Activated naive CD4-positive, alpha-beta T cell treated with anti-CD3 and anti-CD28 coated beads, Interleukin-2, amount 50 U/mL, for 24 hours (primary cell): Measurements from ENCODE around the gene CD5L.

ENCODE experiments used
- H3K27ac Mint-ChIP-seq: one replicate; pipeline ENCODE4 v1.8.0; 2021; ENCODE audit warnings: mild to moderate bottlenecking, mixed read lengths
- H3K27me3 Mint-ChIP-seq: one replicate; pipeline ENCODE4 v1.8.0; 2021; ENCODE audit warnings: mixed read lengths
- H3K36me3 Mint-ChIP-seq: one replicate; pipeline ENCODE4 v1.8.0; 2021; ENCODE audit warnings: mixed read lengths
- H3K4me1 Mint-ChIP-seq: one replicate; pipeline ENCODE4 v1.8.0; 2021; ENCODE audit warnings: mixed read lengths
- H3K4me3 Mint-ChIP-seq: one replicate; pipeline ENCODE4 v1.8.0; 2021; ENCODE audit warnings: mild to moderate bottlenecking, mixed read lengths
- H3K9me3 Mint-ChIP-seq: one replicate; pipeline ENCODE4 v1.8.0; 2021; ENCODE audit warnings: mixed read lengths

Gene CD5L

DNA sequence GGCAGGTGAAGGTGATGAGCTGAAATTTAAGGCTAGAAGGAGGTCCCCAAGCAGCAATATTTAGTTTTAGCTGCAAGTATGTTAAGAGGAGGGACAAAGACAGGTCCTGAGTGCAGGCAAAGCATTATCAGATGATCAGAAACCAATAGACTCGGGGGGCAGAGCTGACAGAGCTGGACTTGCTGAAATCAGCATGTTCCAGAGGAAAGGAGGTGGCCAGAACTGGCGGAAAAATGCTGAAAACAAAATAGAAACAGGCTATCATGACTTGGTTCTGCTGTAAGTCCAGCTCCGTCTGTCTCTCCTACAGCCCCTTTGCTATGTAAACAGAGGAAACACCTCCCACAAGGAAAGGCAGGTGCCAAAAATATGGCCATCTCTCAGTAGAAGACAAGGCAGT, at the start of gene CD5L:
CD5L (minus strand) TSS at position 101 of the 400 bp plus-strand sequence. CDS start 107 bp downstream, outside the sequence.
- Mint-ChIP-seq H3K4me3 (no peak within 1 kb of the TSS), H3K27ac (no peak within 1 kb of the TSS), H3K36me3 (no peaks in the 10 kb centered on the region), H3K4me1 (no peaks in the 10 kb centered on the region), H3K9me3 (no peaks in the 10 kb centered on the region), H3K27me3 (peaks cover 2% of the 10 kb centered on the region)

DNA sequence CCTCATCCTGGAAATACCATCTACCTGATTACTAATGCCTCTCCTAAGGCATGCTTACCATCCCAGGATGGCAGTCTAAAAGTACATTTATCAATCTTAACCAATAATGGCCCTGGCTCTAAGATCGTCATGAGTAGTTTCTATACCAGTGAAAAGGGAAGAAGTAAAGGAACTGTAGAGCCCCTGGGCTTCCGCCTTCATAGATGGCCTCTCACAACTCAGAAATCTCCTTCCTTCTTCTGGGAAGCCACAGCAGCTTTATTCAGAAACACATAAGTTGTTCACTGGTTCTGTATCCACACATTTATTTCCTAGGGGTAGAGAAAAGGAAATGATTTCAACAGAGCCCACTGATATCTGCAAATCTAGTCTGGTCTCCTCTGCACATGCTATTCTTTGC, 41.0 kb upstream of the CD5L start:
- Mint-ChIP-seq H3K27me3 (peaks cover 10% of the 10 kb centered on the region), H3K4me1 (no peaks in the 10 kb centered on the region), H3K36me3 (no peaks in the 10 kb centered on the region), H3K9me3 (no peaks in the 10 kb centered on the region), H3K4me3 (no peak overlapping the region), H3K27ac (no peak overlapping the region)

DNA sequence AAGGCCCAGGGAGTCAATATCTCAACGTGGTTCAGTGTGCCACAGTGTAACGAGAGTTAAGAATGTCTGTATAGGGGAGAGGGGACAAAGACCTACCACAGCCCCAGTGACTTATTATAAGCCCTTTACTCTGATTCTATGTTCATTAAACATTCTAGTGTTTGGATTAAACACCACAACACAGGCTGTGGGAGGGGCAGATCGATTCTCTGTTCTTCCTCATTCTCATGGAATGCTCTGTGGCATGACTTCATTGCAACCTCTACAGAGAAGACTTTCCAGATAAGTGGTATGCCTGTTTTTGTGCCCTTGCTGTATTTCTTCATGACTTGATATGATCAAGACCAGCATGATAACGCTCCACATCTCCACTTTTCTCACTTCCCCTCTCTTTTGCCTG, 39.0 kb upstream of the CD5L start:
- no peak overlapping the region for H3K27ac Mint-ChIP-seq
- no peaks in the 10 kb centered on the region for H3K9me3 Mint-ChIP-seq
- no peaks in the 10 kb centered on the region for H3K4me1 Mint-ChIP-seq
- peaks cover 3% of the 10 kb centered on the region for H3K27me3 Mint-ChIP-seq
- H3K36me3 Mint-ChIP-seq: no peaks in the 10 kb centered on the region
- H3K4me3 Mint-ChIP-seq: no peak overlapping the region

DNA sequence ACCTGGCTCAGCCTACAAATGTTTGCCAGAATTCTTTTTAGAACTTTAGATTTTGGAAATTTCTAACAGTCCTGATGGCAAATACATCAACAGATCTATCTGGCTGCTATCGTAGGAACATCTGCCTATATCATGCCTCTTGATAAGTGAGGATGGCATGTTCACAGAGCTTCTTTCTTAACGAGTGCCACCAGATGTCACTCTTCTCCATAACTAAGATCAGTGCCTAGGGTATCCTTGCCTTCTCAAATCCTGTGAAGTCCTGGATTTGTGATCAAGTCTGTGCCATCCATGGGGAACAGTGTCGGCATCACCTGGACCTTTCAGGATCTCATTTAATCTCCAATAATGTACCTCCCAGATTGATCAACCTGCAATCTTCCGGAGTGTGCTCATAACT, 36.5 kb upstream of the CD5L start:
- Mint-ChIP-seq H3K36me3 (no peaks in the 10 kb centered on the region), H3K4me3 (no peak overlapping the region), H3K27ac (no peak overlapping the region), H3K27me3 (peaks cover 1% of the 10 kb centered on the region), H3K4me1 (no peaks in the 10 kb centered on the region), H3K9me3 (no peaks in the 10 kb centered on the region)

DNA sequence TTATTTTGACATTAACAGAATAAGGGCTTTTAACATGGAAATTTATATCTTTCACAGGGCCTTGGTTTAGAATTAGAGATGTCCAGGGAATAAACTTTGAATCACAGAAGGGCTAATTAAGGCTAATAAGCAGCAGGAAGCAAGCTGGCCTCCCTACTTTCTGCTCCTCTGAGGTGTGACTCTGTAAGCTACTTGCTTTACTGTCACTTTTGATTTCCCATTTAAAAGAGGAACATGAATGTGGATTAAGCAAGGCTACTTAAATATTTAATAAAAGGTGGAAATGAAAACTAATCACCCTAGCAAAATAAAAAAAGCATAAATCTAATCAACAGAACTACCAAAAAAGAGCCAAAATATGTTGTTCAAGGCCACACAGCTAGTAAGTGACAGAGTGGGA, 28.9 kb upstream of the CD5L start:
- no peak overlapping the region for H3K4me3 Mint-ChIP-seq
- H3K4me1 Mint-ChIP-seq: no peaks in the 10 kb centered on the region
- no peaks in the 10 kb centered on the region for H3K9me3 Mint-ChIP-seq
- H3K27me3 Mint-ChIP-seq: peaks cover 1% of the 10 kb centered on the region
- H3K36me3 Mint-ChIP-seq: no peaks in the 10 kb centered on the region
- H3K27ac Mint-ChIP-seq: no peak overlapping the region

DNA sequence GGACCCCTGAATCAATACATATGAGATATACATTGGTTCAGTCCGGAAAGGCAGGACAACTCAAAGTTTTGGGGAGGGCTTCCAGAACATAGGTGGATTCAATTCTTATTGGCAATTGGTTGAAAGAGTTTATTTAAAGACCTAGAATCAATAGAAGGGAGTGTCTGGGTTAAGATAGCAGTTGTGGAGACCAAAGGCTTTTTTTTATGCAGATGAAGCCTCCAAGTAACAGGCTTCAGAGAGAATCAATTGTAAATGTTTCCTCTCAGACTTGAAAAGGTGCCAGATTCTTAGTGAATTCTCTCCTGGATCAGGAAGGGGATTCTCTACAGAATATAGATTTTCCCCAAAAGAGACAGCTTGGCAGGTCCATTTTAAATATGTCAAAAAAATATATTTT, 27.0 kb upstream of the CD5L start:
- no peaks in the 10 kb centered on the region for H3K4me1 Mint-ChIP-seq
- H3K27me3 Mint-ChIP-seq: peaks cover 1% of the 10 kb centered on the region
- no peaks in the 10 kb centered on the region for H3K36me3 Mint-ChIP-seq
- no peak overlapping the region for H3K27ac Mint-ChIP-seq
- no peaks in the 10 kb centered on the region for H3K9me3 Mint-ChIP-seq
- H3K4me3 Mint-ChIP-seq: no peak overlapping the region

DNA sequence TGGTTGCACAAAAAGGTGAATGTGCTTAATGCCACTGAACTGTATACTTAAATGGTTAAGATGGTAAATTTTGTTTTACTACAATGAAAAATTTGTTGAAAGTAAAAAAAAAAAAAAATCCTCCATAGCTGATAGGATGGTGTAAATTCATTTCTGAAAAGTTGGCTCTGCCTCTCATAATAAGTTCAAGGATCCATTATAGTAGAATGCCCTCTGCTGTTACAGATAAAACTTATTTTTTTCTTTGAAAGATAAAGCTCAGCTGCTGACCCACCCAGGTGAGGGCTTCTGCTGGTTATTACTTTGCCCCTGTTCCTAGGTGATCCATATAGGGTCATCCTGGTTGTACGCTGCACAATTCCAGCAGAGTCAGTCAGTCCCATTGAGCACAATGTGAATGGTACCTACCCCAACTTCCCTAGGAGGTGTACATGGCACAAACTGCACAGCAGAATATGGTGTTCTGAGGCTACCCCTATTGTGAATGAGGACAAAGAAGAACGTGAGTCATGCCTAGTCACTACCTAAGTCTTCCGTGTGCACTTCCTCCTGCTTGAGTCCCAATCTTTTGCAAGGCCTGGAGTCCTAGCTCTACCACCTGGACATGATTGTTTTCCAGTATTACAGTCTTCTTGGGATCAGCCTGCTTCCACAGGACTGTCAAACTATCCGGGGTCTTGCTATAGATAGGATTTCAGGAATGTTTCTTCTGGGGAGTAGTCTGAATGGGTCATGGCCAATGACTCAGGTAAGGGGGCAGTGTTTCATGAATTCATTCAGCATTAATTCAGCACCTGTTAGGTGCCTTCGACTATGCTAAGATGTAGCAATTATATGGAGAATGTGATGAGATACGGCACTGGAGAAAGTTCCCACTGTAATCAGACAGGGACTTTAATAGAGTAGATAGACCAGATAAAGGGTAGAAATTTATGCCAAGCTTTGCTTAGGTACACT, 20.8 kb upstream of the CD5L start:
- Mint-ChIP-seq H3K9me3 (no peaks in the 10 kb centered on the region), H3K27ac (no peak overlapping the region), H3K4me1 (no peaks in the 10 kb centered on the region), H3K4me3 (no peak overlapping the region), H3K36me3 (no peaks in the 10 kb centered on the region), H3K27me3 (no peaks in the 10 kb centered on the region)

DNA sequence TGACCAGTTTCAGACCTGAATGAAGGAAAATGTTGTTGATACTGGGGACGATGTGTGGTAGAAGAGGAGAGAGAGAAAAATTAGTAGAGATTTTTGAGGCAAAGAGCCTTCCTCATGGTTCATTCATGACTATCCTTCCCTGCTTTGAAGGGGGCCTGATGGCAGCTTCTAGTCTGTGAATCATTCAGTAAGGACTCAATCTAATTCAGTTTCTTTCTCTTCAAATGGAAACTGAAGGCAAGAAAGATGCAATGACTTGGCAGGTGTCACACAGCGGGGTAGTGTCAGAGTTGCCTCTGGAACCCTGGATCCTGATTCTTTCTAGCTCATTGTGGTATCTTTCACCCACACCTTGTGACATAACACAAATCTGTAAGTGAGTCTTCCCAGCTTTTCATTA, 14.9 kb upstream of the CD5L start:
- H3K9me3 Mint-ChIP-seq: no peaks in the 10 kb centered on the region
- H3K27ac Mint-ChIP-seq: no peak overlapping the region
- H3K36me3 Mint-ChIP-seq: no peaks in the 10 kb centered on the region
- H3K27me3 Mint-ChIP-seq: peaks cover 5% of the 10 kb centered on the region
- no peaks in the 10 kb centered on the region for H3K4me1 Mint-ChIP-seq
- no peak overlapping the region for H3K4me3 Mint-ChIP-seq

DNA sequence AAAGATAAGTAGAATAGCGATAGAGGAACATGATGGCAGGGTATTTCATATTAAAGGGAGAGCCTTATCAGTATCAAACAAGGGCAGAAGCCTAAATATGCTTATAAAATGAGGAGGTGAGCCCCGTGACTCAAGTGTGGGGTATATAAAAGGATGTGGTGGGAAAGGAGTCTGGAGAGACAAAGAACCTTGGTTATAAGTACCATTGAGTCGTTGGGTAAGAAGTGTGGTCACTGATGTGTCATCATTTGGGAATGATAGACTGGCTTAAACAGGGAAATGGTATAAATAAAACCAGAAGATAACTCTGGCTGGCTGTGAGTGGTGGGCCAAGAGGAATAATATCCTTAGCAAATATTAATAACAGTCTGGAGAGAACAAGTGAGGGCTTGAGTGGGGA, 10.9 kb upstream of the CD5L start:
- Mint-ChIP-seq H3K36me3 (no peaks in the 10 kb centered on the region), H3K4me1 (no peaks in the 10 kb centered on the region), H3K4me3 (no peak overlapping the region), H3K27me3 (peaks cover 5% of the 10 kb centered on the region), H3K9me3 (no peaks in the 10 kb centered on the region), H3K27ac (no peak overlapping the region)

DNA sequence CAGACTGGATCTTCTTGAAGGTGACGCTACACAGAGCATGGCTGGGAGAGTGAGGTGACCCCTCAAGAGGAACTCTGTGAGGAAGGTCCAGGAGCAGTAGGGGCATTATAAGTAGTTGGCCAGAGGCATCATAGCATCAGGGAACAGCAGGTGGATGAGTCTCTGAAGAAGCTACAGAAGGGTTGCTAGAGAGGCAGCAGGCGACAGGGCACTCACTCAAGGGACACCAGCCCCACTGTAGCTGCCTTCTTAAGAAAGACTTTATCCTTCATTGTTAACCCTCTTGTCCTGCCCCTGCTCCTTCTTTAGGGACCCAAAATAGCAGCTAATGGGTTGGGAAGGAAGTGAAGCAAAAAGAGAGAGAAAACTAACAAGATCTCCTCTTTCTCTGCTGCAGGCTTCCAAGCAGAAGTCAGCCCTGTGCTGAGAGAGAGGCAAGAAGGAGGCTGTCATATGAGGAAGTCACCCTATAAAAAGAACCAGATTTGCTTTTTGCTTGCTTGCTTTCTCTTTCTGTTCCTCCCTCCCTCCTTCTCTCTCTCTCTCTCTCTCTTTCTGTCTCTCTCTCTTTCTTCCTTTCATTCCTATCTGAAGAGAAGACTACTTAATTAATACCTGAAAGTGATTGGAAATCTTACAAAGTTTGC, 7.7 kb upstream of the CD5L start:
- peaks cover 7% of the 10 kb centered on the region for H3K27me3 Mint-ChIP-seq
- H3K4me3 Mint-ChIP-seq: no peak overlapping the region
- H3K36me3 Mint-ChIP-seq: no peaks in the 10 kb centered on the region
- no peak overlapping the region for H3K27ac Mint-ChIP-seq
- no peaks in the 10 kb centered on the region for H3K9me3 Mint-ChIP-seq
- no peaks in the 10 kb centered on the region for H3K4me1 Mint-ChIP-seq

DNA sequence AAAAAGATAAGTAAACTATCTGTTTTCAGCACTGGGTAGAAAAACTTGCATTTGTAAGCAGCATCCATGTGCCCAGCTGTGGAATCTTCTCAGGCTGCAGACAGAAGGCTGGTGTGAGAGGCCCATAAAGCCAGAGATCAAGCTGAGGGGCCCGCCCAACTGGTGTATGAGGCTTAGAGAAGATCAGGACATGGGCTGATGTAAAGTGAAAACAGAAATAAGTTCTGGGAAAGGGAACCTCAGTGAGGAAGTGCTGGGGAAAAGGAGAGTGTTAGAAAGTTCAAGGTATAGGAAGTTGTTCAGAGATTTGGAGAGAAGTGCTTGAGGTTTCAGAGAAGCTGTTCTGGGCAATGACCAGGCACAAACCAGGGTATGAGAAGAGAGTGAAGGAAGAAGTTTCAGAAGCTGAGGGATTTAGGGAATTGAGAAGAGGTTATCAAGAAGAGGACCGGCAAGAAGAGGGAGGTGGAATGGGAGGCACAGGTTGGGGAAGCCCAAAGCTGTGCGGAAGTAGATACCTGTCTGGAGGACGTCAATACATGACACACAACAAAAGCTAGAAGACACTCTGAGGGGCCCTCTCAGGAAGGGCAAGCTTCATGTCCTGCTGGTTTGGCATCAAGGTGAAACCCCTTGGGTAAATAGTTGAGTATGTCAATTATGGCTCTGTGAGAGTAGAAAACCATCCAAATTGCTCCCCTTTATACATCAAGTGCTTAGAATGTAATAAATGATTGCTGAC, 2.7 kb upstream of the CD5L start:
- no peak overlapping the region for H3K4me3 Mint-ChIP-seq
- no peaks in the 10 kb centered on the region for H3K9me3 Mint-ChIP-seq
- no peaks in the 10 kb centered on the region for H3K4me1 Mint-ChIP-seq
- H3K27me3 Mint-ChIP-seq: peaks cover 4% of the 10 kb centered on the region
- H3K27ac Mint-ChIP-seq: no peak overlapping the region
- no peaks in the 10 kb centered on the region for H3K36me3 Mint-ChIP-seq

DNA sequence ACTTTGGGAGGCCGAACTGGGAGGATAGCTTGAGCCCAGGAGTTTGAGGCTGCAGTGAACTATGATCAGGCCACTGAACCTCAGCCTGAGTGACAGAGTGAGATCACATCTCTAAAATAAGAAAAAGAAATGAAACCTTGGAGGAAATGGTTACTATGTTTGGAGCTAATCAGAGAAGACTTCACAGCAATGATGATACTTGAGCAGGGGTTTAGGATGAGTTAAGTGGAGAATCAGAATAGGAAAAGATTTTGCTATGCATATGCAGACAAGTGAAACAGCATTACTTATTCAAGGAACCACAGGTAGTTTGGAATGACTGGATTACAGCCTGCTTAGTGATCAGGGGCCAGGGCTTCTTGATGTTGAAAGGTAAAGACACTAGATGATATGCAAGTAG, 1.3 kb upstream of the CD5L start:
- Mint-ChIP-seq H3K27ac (no peak overlapping the region), H3K4me1 (no peaks in the 10 kb centered on the region), H3K27me3 (peaks cover 4% of the 10 kb centered on the region), H3K4me3 (no peak overlapping the region), H3K9me3 (no peaks in the 10 kb centered on the region), H3K36me3 (no peaks in the 10 kb centered on the region)

DNA sequence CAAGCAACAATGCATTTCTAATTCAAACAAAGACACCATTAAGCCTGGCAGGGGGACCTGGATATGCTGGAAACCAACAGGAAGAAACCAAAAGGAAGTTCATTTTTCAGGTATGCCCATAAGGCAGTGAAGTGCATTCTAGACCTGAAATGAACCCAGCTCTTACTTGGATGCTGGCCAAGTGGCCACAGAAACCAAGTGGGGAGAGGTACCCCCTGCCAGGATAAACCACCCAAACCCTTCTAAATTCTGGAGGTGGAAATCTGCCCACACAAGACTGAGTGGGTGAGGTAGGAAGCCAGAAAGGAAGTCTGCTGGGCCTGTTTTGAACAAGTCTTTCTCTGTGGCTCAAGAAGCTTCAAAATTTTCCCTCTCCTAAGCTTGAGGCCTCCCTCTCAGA, 2.6 kb downstream of the CD5L start:
- Mint-ChIP-seq H3K4me1 (no peaks in the 10 kb centered on the region), H3K36me3 (no peaks in the 10 kb centered on the region), H3K27ac (no peak overlapping the region), H3K27me3 (peaks cover 3% of the 10 kb centered on the region), H3K4me3 (no peak overlapping the region), H3K9me3 (no peaks in the 10 kb centered on the region)

DNA sequence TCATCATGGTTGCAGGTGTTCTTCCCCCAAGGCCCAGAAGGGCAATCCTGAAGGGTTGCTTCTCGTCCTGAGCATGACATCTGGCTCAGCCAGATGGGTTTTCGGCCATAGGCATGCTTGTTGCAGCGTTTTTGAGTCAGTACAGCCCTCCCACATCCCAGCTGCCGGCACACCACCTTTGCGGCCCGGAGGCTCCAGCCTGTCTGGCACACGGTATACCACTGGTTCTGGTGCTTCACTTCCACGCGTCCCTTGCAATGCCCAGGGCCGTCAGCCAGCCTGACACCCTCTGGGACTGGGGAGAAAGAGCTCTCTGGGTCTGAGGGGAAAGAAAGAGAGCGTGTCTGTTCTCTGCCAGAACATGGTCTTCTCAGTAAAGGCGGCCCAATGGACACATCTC, 7.2 kb downstream of the CD5L start:
- Mint-ChIP-seq H3K9me3 (no peaks in the 10 kb centered on the region), H3K36me3 (no peaks in the 10 kb centered on the region), H3K4me3 (no peak overlapping the region), H3K27me3 (peaks cover 3% of the 10 kb centered on the region), H3K27ac (no peak overlapping the region), H3K4me1 (no peaks in the 10 kb centered on the region)

DNA sequence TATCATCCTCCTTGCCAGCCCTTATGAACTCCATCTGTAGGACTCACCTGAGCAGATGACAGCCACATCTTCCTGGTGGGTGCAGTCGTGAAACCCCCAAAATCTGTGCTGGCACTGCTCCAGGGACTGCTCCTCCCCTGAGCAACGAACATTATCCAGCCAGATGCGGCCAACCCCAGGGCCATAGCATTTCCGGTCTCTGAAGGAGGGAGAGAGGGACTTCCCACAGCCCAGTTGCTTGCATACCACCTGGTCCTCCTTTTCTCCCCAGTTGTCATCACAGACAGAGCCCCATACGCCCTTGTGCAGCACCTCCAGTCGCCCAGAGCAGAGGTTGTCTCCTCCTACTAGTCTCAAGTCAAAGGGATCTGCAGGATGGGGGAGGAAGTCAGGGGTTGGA, 8.5 kb downstream of the CD5L start:
- Mint-ChIP-seq H3K27ac (no peak overlapping the region), H3K9me3 (no peaks in the 10 kb centered on the region), H3K4me1 (no peaks in the 10 kb centered on the region), H3K36me3 (no peaks in the 10 kb centered on the region), H3K4me3 (no peak overlapping the region), H3K27me3 (peaks cover 5% of the 10 kb centered on the region)
